ENCODE data around the gene MRPL19. TPM values are rescaled to one million over a fixed set of nuclear protein-coding genes. Genes with fewer than 3 reads are reported as not detected.
"Not testable (repeated sequence)": the region's sequence is repeated elsewhere in the genome, so short reads cannot be mapped to it uniquely, and the experiment has no call there.

Gene MRPL19
- total RNA-seq, 1 experiment from 2014 or later: 65.4 TPM

- POLR2A ChIA-PET: interaction anchor here (1.1 to 2.0 kb wide), 3 partner anchors 12 to 64 kb away, joined by 3 to 21 read pairs (median 8); partner anchors contain the start of gene MRPL19
- BruUV-seq (replicated peaks): no TSS peak
- CTCF ChIA-PET: interaction anchor here (0.5 to 1.5 kb wide), 5 partner anchors 8 to 893 kb away, joined by 3 to 8 read pairs (median 4); no protein-coding TSS in a partner anchor
- peaks cover 21% of the 10 kb centered on the region for H3K4me1 Mint-ChIP-seq (ENCODE audit: insufficient read depth, unreplicated experiment)
- intact Hi-C loops (cut with micrococcal nuclease): no loop called here
- H3K9me3 Mint-ChIP-seq (ENCODE audit: unreplicated experiment): no peaks in the 10 kb centered on the region
- peak; percentile 89 for DNase-seq (ENCODE audit: unreplicated experiment)
- peaks cover 13% of the 10 kb centered on the region for H3K36me3 Mint-ChIP-seq (ENCODE audit: insufficient read depth, unreplicated experiment)
- peak within 1 kb of the TSS; percentile 73 for H3K4me3 Mint-ChIP-seq (ENCODE audit: unreplicated experiment)
- H3K27ac Mint-ChIP-seq (ENCODE audit: low read depth, unreplicated experiment): peak within 1 kb of the TSS; percentile 90
- TF ChIP-seq, protein P1, sequence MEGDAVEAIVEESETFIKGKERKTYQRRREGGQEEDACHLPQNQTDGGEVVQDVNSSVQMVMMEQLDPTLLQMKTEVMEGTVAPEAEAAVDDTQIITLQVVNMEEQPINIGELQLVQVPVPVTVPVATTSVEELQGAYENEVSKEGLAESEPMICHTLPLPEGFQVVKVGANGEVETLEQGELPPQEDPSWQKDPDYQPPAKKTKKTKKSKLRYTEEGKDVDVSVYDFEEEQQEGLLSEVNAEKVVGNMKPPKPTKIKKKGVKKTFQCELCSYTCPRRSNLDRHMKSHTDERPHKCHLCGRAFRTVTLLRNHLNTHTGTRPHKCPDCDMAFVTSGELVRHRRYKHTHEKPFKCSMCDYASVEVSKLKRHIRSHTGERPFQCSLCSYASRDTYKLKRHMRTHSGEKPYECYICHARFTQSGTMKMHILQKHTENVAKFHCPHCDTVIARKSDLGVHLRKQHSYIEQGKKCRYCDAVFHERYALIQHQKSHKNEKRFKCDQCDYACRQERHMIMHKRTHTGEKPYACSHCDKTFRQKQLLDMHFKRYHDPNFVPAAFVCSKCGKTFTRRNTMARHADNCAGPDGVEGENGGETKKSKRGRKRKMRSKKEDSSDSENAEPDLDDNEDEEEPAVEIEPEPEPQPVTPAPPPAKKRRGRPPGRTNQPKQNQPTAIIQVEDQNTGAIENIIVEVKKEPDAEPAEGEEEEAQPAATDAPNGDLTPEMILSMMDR (IDR thresholded peaks at IDR 0.05; ENCODE audit: unreplicated experiment): peak; percentile 36
- H3K27me3 Mint-ChIP-seq (ENCODE audit: insufficient read depth, unreplicated experiment): no peaks in the 10 kb centered on the region
Observed at GRCh38 chr2:75710577-75711253, 64.1 kb downstream of the MRPL19 start, which contains the start of gene GCFC2. Gene GCFC2, minus strand, starts transcription at chr2:75710915. Its CDS starts 60 bp downstream, at chr2:75710855.

- Mint-ChIP-seq H3K4me3 (ENCODE audit: unreplicated experiment) (peak overlapping the region; percentile 73), H3K27ac (ENCODE audit: low read depth, unreplicated experiment) (peak overlapping the region; percentile 90), H3K4me1 (ENCODE audit: insufficient read depth, unreplicated experiment) (peaks cover 15% of the 10 kb centered on the region)
- BruUV-seq (replicated peaks); POLR2A ChIA-PET; DNase-seq (ENCODE audit: unreplicated experiment); H3K36me3 Mint-ChIP-seq (ENCODE audit: insufficient read depth, unreplicated experiment); H3K27me3 Mint-ChIP-seq (ENCODE audit: insufficient read depth, unreplicated experiment); intact Hi-C loops (cut with micrococcal nuclease); H3K9me3 Mint-ChIP-seq (ENCODE audit: unreplicated experiment): not testable (repeated sequence)
- CTCF ChIA-PET: interaction anchor here (0.6 to 1.5 kb wide), 4 partner anchors 15 to 888 kb away, joined by 3 to 8 read pairs (median 4); no protein-coding TSS in a partner anchor
Observed at GRCh38 chr2:75711590-75711989, 65.0 kb downstream of the MRPL19 start.

GRCh38 chr2:75716406-75716805 is 69.8 kb downstream of the MRPL19 start:
- Mint-ChIP-seq H3K36me3 (ENCODE audit: insufficient read depth, unreplicated experiment) (no peaks in the 10 kb centered on the region), H3K27me3 (ENCODE audit: insufficient read depth, unreplicated experiment) (no peaks in the 10 kb centered on the region), H3K4me3 (ENCODE audit: unreplicated experiment) (no peak overlapping the region), H3K9me3 (ENCODE audit: unreplicated experiment) (no peaks in the 10 kb centered on the region), H3K4me1 (ENCODE audit: insufficient read depth, unreplicated experiment) (no peaks in the 10 kb centered on the region), H3K27ac (ENCODE audit: low read depth, unreplicated experiment) (no peak overlapping the region)
- BruUV-seq (replicated peaks): no TSS peak
- ChIA-PET CTCF (interaction anchor here (0.9 kb wide), 2 partner anchors 40 to 413 kb away, joined by 3 read pairs; no protein-coding TSS in a partner anchor), POLR2A (no interaction called here)
- TF ChIP-seq, protein P1 (IDR thresholded peaks at IDR 0.05; ENCODE audit: unreplicated experiment): no peak
- intact Hi-C loops (cut with micrococcal nuclease): no loop called here
- no peak for DNase-seq (ENCODE audit: unreplicated experiment)

DNA sequence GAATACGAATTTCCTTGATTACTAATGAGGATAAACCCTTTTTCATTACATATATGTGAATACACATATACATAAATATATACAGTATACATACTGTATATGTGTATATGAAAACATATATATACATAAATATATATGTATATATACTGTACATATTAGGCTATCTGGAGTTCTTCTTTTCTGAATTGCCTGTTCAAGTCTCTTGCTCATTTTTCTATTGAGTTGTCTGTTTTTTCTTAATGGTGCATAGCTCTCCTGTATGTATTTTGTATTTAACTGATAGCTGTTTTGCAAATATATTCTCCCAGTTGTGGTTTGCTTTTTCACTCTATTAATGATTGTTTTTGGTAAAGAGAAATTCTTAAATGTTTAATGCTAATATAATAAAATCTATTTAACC is 73.0 kb downstream of the MRPL19 start:
- no peak overlapping the region for H3K4me3 Mint-ChIP-seq (ENCODE audit: unreplicated experiment)
- H3K27ac Mint-ChIP-seq (ENCODE audit: low read depth, unreplicated experiment): no peak overlapping the region
- no TSS peak for BruUV-seq (replicated peaks)
- H3K36me3 Mint-ChIP-seq (ENCODE audit: insufficient read depth, unreplicated experiment): no peaks in the 10 kb centered on the region
- intact Hi-C loops (cut with micrococcal nuclease): loop anchor here (10.0 kb wide), 1 partner anchor 475 kb away; no protein-coding TSS in a partner anchor
- ChIA-PET CTCF (interaction anchor here (0.6 to 3.8 kb wide), 3 partner anchors 9 to 880 kb away, joined by 3 to 28 read pairs (median 3); no protein-coding TSS in a partner anchor), POLR2A (interaction anchor here (0.6 kb wide), 2 partner anchors 30 to 477 kb away, joined by 3 read pairs; no protein-coding TSS in a partner anchor)
- H3K9me3 Mint-ChIP-seq (ENCODE audit: unreplicated experiment): no peaks in the 10 kb centered on the region
- TF ChIP-seq, protein P1 (IDR thresholded peaks at IDR 0.05; ENCODE audit: unreplicated experiment): no peak
- peaks cover 13% of the 10 kb centered on the region for H3K27me3 Mint-ChIP-seq (ENCODE audit: insufficient read depth, unreplicated experiment)
- H3K4me1 Mint-ChIP-seq (ENCODE audit: insufficient read depth, unreplicated experiment): no peaks in the 10 kb centered on the region
- no peak for DNase-seq (ENCODE audit: unreplicated experiment)
